Endothelial cell of umbilical vein (primary cell): ENCODE results near the gene LCNL1. TPM values are rescaled to one million over a fixed set of nuclear protein-coding genes. Genes with fewer than 3 reads are reported as not detected.

Experiments used
- BruUV-seq: library from RNA; stranded (reverse); fragments of 400-500 nt; replicated peaks from 2 replicates; lab custom pipeline; 2021; lab: Mats Ljungman, UMichigan
- CTCF ChIA-PET: fragments of 300-600, 350-600 bp; sonication (Branson Sonifier 250); formaldehyde crosslinking; loops from one replicate; lab custom pipeline; 2021; ENCODE audit warnings: antibody characterized with exemption, inconsistent platforms; lab: Charles Lee
- POLR2A ChIA-PET: fragments of 300-600, 350-600 bp; sonication (Branson Sonifier 250); formaldehyde crosslinking; loops from one replicate; lab custom pipeline; 2021; ENCODE audit warnings: antibody characterized with exemption, inconsistent platforms; lab: Charles Lee
- DNase-seq: peaks from one replicate; pipeline ENCODE4 v3.0.0-alpha.2; 2011; ENCODE audit warnings: low read depth, low spot score
- FAIRE-seq: peaks from 2 replicates; lab custom pipeline; 2011; peaks lifted over from hg19 to GRCh38; lab: Jason Lieb, UNC
- H2AFZ ChIP-seq: 2 replicates; pipeline ENCODE4 v1.6.0; 2012; ENCODE audit warnings: low read depth, low read length, control low read depth, inconsistent platforms
- H3K27ac ChIP-seq: 2 replicates; pipeline ENCODE4 v1.5.1; 2011; ENCODE audit warnings: low read depth, mild to moderate bottlenecking, control low read depth, low read length, moderate library complexity; ENCODE audit not compliant: insufficient read depth
- H3K27me3 ChIP-seq, 2 experiments: 2 replicates each; pipeline versions ENCODE4 v1.6.0 to v1.6.1; 2011; ENCODE audit warnings: low read length in 2 of 2, mixed read lengths in 1 of 2; ENCODE audit not compliant: control insufficient read depth in 2 of 2, insufficient read depth in 2 of 2
- H3K36me3 ChIP-seq, 2 experiments: 2 replicates in 1 of 2; 3 replicates in 1 of 2; pipeline ENCODE4 v1.5.1; 2011; ENCODE audit warnings: low read length in 2 of 2, mild to moderate bottlenecking in 1 of 2, moderate library complexity in 1 of 2; ENCODE audit not compliant: control insufficient read depth in 2 of 2, insufficient read depth in 2 of 2; ENCODE audit errors: extremely low read depth in 1 of 2
- H3K4me1 ChIP-seq: 3 replicates; pipeline ENCODE4 v1.5.1; 2011; ENCODE audit warnings: mild to moderate bottlenecking, low read length; ENCODE audit not compliant: control insufficient read depth, insufficient read depth; ENCODE audit errors: extremely low read depth
- H3K4me2 ChIP-seq: 2 replicates; pipeline ENCODE4 v1.6.1; 2011; ENCODE audit warnings: low read length, control low read depth, mixed read lengths; ENCODE audit not compliant: insufficient read depth
- H3K4me3 ChIP-seq, 3 experiments: fragments of 200-600 bp in 1 of 3; sonication (generic), shearing (Covaris generic) in 1 of 3; replicated peaks in 1 of 3; 2 replicates each; pipeline ENCODE4 v1.5.1; 2011 to 2016; ENCODE audit warnings: control low read depth in 3 of 3, low read length in 3 of 3, mild to moderate bottlenecking in 2 of 3, inconsistent platforms in 1 of 3, low read depth in 1 of 3, moderate library complexity in 1 of 3; ENCODE audit not compliant: insufficient read depth in 1 of 3
- H3K79me2 ChIP-seq: 2 replicates; pipeline ENCODE4 v1.6.0; 2012; ENCODE audit warnings: low read length, inconsistent platforms; ENCODE audit not compliant: control insufficient read depth, insufficient read depth
- H3K9ac ChIP-seq: replicated peaks from 2 replicates; pipeline ENCODE3; 2011; ENCODE audit warnings: low read length, control low read depth; ENCODE audit not compliant: insufficient read depth; ENCODE audit errors: extremely low read depth
- H3K9me1 ChIP-seq: replicated peaks from 3 replicates; pipeline ENCODE4 v1.6.0; 2011; ENCODE audit warnings: mild to moderate bottlenecking, low read length; ENCODE audit not compliant: control insufficient read depth, insufficient read depth; ENCODE audit errors: extremely low read depth
- H3K9me3 ChIP-seq: replicated peaks from 2 replicates; pipeline ENCODE4 v1.5.1; 2012; ENCODE audit warnings: low read length, inconsistent platforms; ENCODE audit not compliant: control insufficient read depth, insufficient read depth
- H4K20me1 ChIP-seq: replicated peaks from 2 replicates; pipeline ENCODE3; 2011; ENCODE audit warnings: mild to moderate bottlenecking, low read length; ENCODE audit not compliant: control insufficient read depth, insufficient read depth; ENCODE audit errors: extremely low read depth
- EZH2 ChIP-seq: IDR thresholded peaks from 2 replicates; pipeline ENCODE4 v1.6.1; 2012; ENCODE audit warnings: borderline replicate concordance, low read depth, mild to moderate bottlenecking, moderate library complexity, low read length, inconsistent platforms; ENCODE audit not compliant: severe bottlenecking
- FOS ChIP-seq: IDR thresholded peaks from 2 replicates; pipeline ENCODE4 v1.6.1; 2011; ENCODE audit warnings: mild to moderate bottlenecking, low read length, moderate library complexity, borderline replicate concordance; ENCODE audit not compliant: insufficient read depth
- GATA2 ChIP-seq: IDR thresholded peaks from 2 replicates; pipeline ENCODE4 v1.7.0; 2011; ENCODE audit warnings: low read depth, mild to moderate bottlenecking, moderate library complexity, mixed read lengths, low read length; ENCODE audit not compliant: insufficient read length, insufficient read depth
- JUN ChIP-seq: IDR thresholded peaks from 2 replicates; pipeline ENCODE4 v1.6.1; 2011; ENCODE audit warnings: borderline replicate concordance, low read depth; ENCODE audit not compliant: insufficient read length, insufficient read depth
- MAX ChIP-seq: IDR thresholded peaks from 2 replicates; pipeline ENCODE4 v1.6.1; 2011; ENCODE audit not compliant: insufficient read depth, insufficient read length
- MYC ChIP-seq: IDR thresholded peaks from one replicate; pipeline ENCODE4 v1.6.1; 2011; ENCODE audit warnings: mild to moderate bottlenecking, low read depth, low read length
- POLR2A ChIP-seq: IDR thresholded peaks from 2 replicates; pipeline ENCODE4 v1.6.1; 2012; ENCODE audit warnings: low read depth, mild to moderate bottlenecking, control low read depth, low read length
- POLR2AphosphoS5 ChIP-seq: IDR thresholded peaks from 2 replicates; pipeline ENCODE4 v1.6.1; 2012; ENCODE audit warnings: low read depth, mild to moderate bottlenecking, control low read depth, low read length, moderate library complexity; ENCODE audit not compliant: insufficient read depth
- dilution Hi-C: fragments of 300-500 bp; cut with MboI; formaldehyde crosslinking; loops from one replicate; pipeline ENCODE4 v1.15.0; 2019; ENCODE audit warnings: low sequenced_read_pairs; ENCODE audit not compliant: extremely low pct_ligation_motif_present
- intact Hi-C: fragments of 100-400 bp; cut with micrococcal nuclease; formaldehyde crosslinking; loops from one replicate; pipeline ENCODE4 v1.10.0; 2022
- polyA plus RNA-seq, 4 experiments: library from polyadenylated mRNA; depleted of rRNA in 3 of 4; stranded (reverse) in 3 of 4; unstranded in 1 of 4; fragments of >200 nt; gene quantifications; 2 replicates each; pipeline versions ENCODE4 v1.2.1 to v1.2.3, GENCODE V29; 2011 to 2012; ENCODE audit warnings: missing spikeins in 1 of 4
- total RNA-seq: library from RNA; stranded (reverse); gene quantifications from 2 replicates; pipeline ENCODE4 v1.2.3, GENCODE V29; 2021
- TF ChIP-seq, protein P1 (sequence below), 2 donors: IDR thresholded peaks; 1 replicate in 1 of 2; 2 replicates in 1 of 2; pipeline ENCODE4 v1.5.1; 2011; ENCODE audit warnings: low read length in 2 of 2, mild to moderate bottlenecking in 2 of 2, moderate library complexity in 2 of 2, control low read depth in 1 of 2, inconsistent platforms in 1 of 2, low read depth in 1 of 2; ENCODE audit not compliant: insufficient read depth in 1 of 2; ENCODE audit errors: extremely low read depth in 1 of 2

The LCNL1 gene
- total and polyA plus RNA-seq, 2 donors (not counting 3 experiments of a cell fraction or from before 2014, with no cell fraction given): not detected

DNA sequence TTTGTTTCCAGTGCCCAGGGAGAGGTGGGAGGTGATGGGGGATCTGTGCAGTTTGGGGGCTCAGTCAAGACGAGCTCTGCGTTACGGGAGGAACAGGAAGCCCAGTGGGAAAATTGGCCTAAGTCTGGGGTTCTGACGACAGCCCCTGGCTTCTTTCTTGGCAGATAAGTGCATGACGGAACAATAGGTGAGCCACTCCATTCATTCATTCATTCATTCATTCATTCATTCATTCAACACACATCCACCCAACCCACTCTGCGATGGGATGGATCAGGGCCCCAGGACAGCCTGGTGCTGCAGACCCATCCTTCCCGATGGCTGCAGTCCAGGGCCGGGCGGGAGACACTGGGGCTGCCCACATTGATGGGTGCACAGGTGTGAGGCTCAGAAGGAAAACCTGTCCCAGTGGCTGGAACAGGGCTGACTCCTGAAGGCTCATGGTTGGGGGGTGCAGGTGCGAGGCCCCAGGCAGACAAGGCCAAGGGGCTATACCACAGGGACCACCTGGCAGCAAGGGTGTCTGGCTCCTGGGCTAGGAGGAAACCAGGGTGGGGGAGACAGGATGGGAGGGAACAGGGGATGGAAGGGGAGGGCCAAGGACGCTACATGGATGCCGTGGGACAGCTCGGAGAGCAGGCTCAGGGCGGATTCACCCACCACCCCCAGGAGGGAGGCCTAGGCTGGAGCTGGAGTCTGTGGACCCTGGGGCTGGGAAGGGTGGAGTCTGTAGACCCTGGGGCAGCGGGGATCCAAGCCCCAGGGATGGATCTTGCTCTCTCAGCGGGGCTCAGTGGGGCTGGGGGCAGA, 1.9 kb upstream of the LCNL1 start:
- intact Hi-C loops (no loop called here), dilution Hi-C loops (no loop called here)
- Histone ChIP-seq H3K9me3 (no peaks in the 10 kb centered on the region), H3K4me2 (no peak overlapping the region), H3K4me3 (no peak overlapping the region), H3K27me3 (peaks cover 3 to 9% of the 10 kb centered on the region in 2 experiments), H3K36me3 (no peaks in the 10 kb centered on the region), H4K20me1 (no peaks in the 10 kb centered on the region), H3K9ac (no peak overlapping the region), H3K79me2 (no peaks in the 10 kb centered on the region), H3K4me1 (peaks cover 4% of the 10 kb centered on the region), H2AFZ (no peak overlapping the region), H3K9me1 (no peaks in the 10 kb centered on the region), H3K27ac (peak overlapping the region; percentile 15)
- CTCF ChIA-PET: interaction anchor here (0.6 kb wide), 1 partner anchor 15 kb away, joined by 3 read pairs; the partner anchor contains the start of gene CLIC3
- no TSS peak for BruUV-seq
- FAIRE-seq (no peak), DNase-seq (no peak)
- TF ChIP-seq, protein P1, sequence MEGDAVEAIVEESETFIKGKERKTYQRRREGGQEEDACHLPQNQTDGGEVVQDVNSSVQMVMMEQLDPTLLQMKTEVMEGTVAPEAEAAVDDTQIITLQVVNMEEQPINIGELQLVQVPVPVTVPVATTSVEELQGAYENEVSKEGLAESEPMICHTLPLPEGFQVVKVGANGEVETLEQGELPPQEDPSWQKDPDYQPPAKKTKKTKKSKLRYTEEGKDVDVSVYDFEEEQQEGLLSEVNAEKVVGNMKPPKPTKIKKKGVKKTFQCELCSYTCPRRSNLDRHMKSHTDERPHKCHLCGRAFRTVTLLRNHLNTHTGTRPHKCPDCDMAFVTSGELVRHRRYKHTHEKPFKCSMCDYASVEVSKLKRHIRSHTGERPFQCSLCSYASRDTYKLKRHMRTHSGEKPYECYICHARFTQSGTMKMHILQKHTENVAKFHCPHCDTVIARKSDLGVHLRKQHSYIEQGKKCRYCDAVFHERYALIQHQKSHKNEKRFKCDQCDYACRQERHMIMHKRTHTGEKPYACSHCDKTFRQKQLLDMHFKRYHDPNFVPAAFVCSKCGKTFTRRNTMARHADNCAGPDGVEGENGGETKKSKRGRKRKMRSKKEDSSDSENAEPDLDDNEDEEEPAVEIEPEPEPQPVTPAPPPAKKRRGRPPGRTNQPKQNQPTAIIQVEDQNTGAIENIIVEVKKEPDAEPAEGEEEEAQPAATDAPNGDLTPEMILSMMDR (IDR thresholded peaks at IDR 0.05; ENCODE audit: extremely low read depth in 1 of 2, insufficient read depth in 1 of 2, low read depth in 1 of 2, low read length in 2 of 2): no peak
- TF ChIP-seq MYC: no peak
- TF ChIP-seq MAX: no peak
- no peak for TF ChIP-seq EZH2
- no peak for TF ChIP-seq JUN
- no peak for TF ChIP-seq POLR2AphosphoS5
- TF ChIP-seq FOS: no peak
- no peak for TF ChIP-seq GATA2
- no peak for TF ChIP-seq POLR2A
- POLR2A ChIA-PET: no interaction called here
